HL-60 (cell line): Measurements from ENCODE around the gene ABCD1.

ENCODE experiments used
- DNase-seq, 2 experiments: peaks; one replicate each; pipeline ENCODE4 v3.0.0-alpha.2; 2010 to 2020; ENCODE audit warnings: low read depth in 1 of 2, low spot score in 1 of 2
- H3K27ac ChIP-seq: fragments of 250-450 bp; sonication (Bioruptor Pico); replicated peaks from 2 replicates; pipeline ENCODE4 v1.5.1; 2020; ENCODE audit warnings: mild to moderate bottlenecking, moderate library complexity
- H3K27me3 ChIP-seq: fragments of 250-450 bp; sonication (Bioruptor Pico); 2 replicates; pipeline ENCODE4 v1.5.1; 2021; ENCODE audit warnings: mild to moderate bottlenecking, moderate library complexity; ENCODE audit not compliant: insufficient read depth, poor library complexity, severe bottlenecking
- H3K4me3 ChIP-seq: replicated peaks from 2 replicates; pipeline ENCODE4 v1.5.1; 2011; ENCODE audit warnings: mild to moderate bottlenecking, control low read depth, low read length; ENCODE audit not compliant: insufficient read depth
- GABPA ChIP-seq: IDR thresholded peaks from 2 replicates; pipeline ENCODE4 v1.6.1; 2012; ENCODE audit warnings: low read depth
- POLR2AphosphoS5 ChIP-seq: IDR thresholded peaks from 2 replicates; pipeline ENCODE4 v1.6.1; 2012; ENCODE audit warnings: low read depth
- SPI1 ChIP-seq: IDR thresholded peaks from 2 replicates; pipeline ENCODE4 v1.6.1; 2012; ENCODE audit warnings: low read depth, mild to moderate bottlenecking, borderline replicate concordance
- TF ChIP-seq, protein P1 (sequence below): IDR thresholded peaks from one replicate; pipeline ENCODE4 v1.5.1; 2011; ENCODE audit warnings: low read length, control low read depth, inconsistent platforms; ENCODE audit not compliant: insufficient read depth
- TF ChIP-seq, protein P2 (sequence below): IDR thresholded peaks from 2 replicates; pipeline ENCODE4 v1.6.1; 2012; ENCODE audit warnings: low read depth; ENCODE audit not compliant: insufficient replicate concordance

The ABCD1 gene

DNA sequence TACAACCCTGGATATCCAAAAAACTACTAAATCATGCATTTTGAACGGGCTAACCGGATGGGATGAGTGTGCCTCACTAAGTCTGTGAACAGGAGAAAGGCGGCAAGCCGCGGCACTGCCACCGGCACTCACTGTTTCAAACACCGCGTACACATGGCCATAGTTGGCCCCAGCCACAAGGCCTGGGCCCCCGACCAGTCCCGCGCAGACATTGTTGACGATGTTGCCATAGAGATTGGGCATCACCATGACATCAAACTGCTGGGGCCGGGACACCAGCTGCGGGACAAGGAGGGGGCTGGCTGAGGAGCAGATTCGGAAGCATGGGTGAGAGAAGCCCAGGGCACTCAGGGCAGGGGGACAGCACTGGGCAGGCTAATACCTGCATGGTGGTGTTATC lies 62.0 kb downstream of the ABCD1 start:
- Histone ChIP-seq H3K27ac (no peak overlapping the region), H3K4me3 (no peak overlapping the region), H3K27me3 (no peaks in the 10 kb centered on the region)
- DNase-seq = no peak
- TF ChIP-seq GABPA (no peak), SPI1 (no peak), POLR2AphosphoS5 (no peak)
- TF ChIP-seq, protein P1, sequence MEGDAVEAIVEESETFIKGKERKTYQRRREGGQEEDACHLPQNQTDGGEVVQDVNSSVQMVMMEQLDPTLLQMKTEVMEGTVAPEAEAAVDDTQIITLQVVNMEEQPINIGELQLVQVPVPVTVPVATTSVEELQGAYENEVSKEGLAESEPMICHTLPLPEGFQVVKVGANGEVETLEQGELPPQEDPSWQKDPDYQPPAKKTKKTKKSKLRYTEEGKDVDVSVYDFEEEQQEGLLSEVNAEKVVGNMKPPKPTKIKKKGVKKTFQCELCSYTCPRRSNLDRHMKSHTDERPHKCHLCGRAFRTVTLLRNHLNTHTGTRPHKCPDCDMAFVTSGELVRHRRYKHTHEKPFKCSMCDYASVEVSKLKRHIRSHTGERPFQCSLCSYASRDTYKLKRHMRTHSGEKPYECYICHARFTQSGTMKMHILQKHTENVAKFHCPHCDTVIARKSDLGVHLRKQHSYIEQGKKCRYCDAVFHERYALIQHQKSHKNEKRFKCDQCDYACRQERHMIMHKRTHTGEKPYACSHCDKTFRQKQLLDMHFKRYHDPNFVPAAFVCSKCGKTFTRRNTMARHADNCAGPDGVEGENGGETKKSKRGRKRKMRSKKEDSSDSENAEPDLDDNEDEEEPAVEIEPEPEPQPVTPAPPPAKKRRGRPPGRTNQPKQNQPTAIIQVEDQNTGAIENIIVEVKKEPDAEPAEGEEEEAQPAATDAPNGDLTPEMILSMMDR = no peak
- TF ChIP-seq, protein P2, sequence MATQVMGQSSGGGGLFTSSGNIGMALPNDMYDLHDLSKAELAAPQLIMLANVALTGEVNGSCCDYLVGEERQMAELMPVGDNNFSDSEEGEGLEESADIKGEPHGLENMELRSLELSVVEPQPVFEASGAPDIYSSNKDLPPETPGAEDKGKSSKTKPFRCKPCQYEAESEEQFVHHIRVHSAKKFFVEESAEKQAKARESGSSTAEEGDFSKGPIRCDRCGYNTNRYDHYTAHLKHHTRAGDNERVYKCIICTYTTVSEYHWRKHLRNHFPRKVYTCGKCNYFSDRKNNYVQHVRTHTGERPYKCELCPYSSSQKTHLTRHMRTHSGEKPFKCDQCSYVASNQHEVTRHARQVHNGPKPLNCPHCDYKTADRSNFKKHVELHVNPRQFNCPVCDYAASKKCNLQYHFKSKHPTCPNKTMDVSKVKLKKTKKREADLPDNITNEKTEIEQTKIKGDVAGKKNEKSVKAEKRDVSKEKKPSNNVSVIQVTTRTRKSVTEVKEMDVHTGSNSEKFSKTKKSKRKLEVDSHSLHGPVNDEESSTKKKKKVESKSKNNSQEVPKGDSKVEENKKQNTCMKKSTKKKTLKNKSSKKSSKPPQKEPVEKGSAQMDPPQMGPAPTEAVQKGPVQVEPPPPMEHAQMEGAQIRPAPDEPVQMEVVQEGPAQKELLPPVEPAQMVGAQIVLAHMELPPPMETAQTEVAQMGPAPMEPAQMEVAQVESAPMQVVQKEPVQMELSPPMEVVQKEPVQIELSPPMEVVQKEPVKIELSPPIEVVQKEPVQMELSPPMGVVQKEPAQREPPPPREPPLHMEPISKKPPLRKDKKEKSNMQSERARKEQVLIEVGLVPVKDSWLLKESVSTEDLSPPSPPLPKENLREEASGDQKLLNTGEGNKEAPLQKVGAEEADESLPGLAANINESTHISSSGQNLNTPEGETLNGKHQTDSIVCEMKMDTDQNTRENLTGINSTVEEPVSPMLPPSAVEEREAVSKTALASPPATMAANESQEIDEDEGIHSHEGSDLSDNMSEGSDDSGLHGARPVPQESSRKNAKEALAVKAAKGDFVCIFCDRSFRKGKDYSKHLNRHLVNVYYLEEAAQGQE = no peak

DNA sequence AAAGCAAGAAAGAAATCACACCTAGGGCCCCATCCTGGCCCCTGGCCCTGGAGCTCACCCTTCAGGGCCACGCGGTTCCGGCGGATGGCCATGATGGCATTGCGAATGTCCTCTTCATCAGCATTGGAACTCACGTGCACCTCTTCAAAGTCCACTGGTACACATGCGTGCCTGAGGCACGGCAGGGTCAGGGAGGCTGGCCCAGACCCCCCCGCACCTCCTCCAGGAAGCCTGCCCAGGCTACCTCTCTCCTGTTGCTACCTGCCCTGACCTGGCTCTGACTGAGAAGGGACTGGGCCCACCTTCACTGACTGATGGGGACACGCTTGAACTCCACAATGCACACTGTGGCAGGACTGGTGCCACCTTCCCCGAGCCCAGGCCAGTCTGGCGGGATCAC lies 65.0 kb downstream of the ABCD1 start:
- H3K27ac ChIP-seq = no peak overlapping the region
- TF ChIP-seq, protein P1 = no peak
- TF ChIP-seq POLR2AphosphoS5 (no peak), GABPA (no peak), SPI1 (no peak)
- TF ChIP-seq, protein P2 = no peak
- no peak for DNase-seq
- H3K27me3 ChIP-seq = no peaks in the 10 kb centered on the region
- H3K4me3 ChIP-seq = no peak overlapping the region

DNA sequence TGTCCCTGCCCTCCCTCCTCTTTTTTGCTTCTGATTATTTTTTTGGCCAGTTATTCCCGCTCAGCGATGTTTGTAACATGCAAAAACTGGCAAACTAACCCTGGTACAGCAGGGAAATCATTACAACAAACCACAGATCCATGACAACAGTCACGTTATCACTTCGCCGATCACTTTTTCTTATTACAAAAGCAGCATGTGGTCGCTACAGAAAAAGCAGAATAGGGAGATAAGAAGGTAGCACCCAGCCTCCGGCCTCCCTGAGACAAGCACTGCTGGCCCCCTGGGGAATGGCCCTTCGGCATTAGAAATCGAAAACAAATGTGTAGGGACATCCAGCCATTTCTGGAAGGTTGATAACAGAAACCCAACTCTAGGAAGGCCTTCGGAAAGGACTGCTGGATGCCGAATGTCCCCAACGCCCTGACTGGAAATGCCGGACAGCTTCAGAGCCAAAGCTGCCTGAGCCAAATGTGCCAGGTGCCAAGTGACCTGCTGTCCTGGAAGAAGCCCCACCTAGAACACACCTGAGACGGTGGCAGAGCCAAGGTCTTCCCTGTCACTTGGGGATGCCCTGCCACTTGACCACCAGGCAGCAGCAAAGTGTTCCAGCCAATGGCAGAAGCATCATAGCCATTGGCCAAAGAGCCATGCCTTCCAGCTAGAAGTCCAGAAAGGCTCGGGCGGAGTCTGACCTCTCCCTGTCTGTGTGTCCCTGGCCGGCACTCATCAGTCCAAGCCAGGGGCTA lies 66.6 kb downstream of the ABCD1 start:
- TF ChIP-seq, protein P2 = no peak
- TF ChIP-seq, protein P1 = no peak
- TF ChIP-seq GABPA = no peak
- no peak for TF ChIP-seq SPI1
- Histone ChIP-seq H3K27ac (no peak overlapping the region), H3K4me3 (no peak overlapping the region), H3K27me3 (no peaks in the 10 kb centered on the region)
- no peak for DNase-seq
